DMS 273 treated with DMSO at 0.1 percent for 48 hours (cell line): Measurements from ENCODE around the gene ZNF629.

Experiments used
- DNase-seq: peaks from one replicate; lab custom pipeline; 2025; lab: John Stamatoyannopoulos, UW

The ZNF629 gene

DNA sequence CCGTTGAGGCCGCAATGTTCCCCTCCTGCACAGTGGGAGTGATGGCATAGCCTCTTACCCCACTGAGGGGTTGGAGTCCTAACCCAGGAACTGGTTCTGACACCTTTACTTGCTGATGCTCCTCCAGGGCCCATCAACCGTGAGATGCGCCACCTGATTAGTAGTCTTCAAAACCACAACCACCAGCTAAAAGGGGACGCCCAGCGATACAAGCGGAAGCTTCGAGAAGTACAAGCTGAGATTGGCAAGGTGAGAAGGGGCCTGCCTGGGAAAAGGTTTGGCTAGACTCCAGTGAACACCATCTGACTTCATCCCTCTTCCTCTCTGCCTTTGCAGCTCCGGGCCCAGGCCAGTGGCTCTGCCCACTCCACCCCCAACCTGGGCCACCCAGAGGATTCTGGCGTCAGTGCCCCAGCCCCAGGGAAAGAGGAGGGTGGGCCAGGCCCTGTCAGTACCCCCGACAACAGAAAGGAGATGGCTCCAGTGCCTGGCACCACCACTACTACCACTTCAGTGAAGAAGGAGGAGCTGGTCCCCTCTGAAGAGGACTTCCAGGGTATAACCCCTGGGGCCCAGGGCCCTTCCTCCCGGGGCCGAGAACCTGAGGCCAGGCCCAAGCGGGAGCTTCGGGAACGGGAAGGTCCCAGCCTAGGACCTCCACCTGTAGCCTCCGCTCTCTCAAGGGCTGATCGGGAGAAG lies 19.1 kb downstream of the ZNF629 start:
- no peak for DNase-seq

DNA sequence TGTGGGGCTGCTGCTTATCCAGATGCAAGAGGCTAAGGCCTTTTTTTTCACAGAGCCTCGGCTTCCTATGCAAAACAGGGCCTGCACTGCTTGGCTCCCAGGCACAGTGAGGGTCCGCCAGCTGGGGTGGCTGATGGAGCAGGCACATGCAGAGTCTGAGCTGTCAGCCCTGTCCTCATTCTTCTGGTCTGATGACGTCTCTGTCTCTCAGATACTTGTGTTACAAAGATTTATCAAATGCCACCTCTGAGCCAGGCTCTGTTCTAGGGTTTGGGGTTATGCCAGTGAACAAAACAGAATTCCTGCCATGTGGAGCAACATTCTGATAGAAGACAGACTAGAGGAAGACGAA lies 20.1 kb downstream of the ZNF629 start:
- no peak for DNase-seq

DNA sequence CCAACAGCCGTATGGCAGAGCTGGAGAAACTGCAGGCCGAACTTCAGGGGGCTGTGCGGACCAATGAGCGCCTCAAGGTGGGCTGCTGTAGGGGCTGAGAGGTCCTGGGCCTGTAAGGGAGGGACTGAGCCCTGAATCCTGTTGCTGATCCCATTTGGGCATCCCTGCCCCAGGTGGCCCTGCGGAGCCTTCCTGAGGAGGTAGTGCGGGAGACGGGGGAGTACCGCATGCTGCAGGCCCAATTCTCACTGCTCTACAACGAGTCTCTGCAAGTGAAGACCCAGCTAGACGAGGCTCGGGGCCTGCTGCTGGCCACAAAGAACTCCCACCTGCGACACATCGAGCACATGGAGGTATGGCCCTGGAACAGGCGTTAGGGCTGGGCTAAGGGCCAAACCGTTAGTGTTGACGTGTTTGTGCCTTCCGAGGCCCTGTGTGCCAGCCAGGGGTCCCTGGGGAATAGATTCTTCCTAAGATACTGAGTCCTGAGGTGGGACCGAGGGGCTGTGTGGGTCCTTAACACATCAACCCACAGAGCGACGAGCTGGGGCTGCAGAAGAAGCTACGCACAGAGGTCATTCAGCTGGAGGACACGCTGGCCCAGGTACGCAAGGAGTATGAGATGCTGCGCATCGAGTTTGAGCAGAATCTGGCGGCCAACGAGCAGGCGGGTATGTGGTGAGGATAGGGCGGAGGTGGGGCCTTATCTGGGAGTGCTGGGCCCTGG lies 20.6 kb downstream of the ZNF629 start:
- DNase-seq, result no peak

DNA sequence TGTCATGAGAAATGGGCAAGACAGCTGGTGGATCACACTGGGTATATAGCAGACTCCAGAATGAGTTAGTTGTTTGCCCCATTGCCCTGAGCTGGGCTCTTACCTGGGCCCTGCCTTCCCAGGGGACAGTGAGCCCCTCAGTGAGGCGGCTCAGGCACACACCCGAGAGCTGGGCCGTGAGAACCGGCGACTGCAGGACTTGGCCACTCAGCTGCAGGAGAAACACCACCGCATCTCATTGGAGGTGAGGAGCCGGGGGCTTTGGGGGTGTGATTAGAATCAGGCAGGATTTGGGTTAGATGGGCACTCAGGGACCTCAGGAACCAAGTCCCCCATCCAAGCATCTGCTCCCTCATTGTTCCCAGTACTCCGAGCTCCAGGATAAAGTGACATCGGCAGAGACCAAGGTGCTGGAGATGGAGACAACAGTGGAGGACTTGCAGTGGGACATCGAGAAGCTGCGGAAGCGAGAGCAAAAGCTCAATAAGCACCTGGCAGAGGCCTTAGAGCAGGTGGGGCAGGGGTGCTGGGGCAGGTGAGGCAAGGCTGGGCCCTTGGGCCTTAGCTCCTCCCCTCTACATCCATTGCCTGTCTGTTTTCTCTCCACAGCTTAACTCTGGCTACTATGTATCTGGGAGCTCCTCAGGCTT lies 22.1 kb downstream of the ZNF629 start:
- no peak for DNase-seq

DNA sequence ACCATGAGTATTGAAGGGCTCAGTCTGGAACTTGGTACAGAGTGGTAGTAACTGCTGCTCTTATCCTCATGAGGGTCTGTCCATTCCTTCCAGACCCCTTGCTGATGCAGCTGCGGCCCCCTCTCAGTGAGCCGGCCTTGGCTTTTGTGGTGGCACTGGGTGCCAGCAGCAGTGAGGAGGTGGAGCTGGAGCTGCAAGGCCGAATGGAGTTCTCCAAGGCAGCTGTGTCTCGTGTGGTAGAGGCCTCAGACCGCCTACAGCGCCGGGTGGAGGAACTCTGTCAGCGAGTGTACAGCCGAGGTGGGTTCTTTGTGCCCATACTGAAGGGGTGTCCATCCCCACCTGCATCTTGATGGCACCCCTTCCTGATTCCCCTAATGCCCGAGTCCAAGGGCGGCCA lies 22.9 kb downstream of the ZNF629 start:
- no peak for DNase-seq

DNA sequence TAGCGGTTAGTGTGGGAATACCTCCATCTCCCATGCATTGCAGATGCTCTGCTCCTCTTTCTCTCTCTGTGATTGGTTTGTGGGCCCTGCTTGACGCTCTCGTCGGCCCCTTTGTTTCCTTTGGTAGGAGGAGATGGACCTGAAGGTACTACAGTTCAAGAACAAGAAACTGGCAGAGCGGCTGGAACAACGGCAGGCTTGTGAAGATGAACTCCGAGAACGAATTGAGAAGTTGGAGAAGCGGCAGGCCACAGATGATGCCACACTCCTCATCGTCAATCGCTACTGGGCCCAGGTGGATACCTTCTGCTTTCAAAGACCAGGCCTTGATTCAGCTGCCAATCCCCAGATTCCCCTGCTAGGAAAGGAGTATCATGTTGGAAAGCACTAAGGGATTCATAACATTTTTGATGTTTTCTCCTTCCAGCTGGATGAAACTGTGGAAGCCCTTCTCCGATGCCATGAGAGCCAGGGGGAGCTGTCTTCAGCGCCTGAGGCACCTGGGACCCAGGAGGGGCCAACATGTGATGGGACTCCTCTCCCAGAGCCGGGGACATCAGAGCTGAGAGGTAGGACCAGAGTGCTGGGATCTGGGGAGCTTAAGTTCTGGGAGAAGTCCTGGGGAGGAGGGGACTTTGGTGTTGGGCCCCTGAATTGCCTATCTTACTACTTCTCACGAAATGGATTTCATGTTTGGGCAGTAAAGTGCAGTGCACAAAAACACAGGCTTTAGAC lies 23.8 kb downstream of the ZNF629 start:
- no peak for DNase-seq

DNA sequence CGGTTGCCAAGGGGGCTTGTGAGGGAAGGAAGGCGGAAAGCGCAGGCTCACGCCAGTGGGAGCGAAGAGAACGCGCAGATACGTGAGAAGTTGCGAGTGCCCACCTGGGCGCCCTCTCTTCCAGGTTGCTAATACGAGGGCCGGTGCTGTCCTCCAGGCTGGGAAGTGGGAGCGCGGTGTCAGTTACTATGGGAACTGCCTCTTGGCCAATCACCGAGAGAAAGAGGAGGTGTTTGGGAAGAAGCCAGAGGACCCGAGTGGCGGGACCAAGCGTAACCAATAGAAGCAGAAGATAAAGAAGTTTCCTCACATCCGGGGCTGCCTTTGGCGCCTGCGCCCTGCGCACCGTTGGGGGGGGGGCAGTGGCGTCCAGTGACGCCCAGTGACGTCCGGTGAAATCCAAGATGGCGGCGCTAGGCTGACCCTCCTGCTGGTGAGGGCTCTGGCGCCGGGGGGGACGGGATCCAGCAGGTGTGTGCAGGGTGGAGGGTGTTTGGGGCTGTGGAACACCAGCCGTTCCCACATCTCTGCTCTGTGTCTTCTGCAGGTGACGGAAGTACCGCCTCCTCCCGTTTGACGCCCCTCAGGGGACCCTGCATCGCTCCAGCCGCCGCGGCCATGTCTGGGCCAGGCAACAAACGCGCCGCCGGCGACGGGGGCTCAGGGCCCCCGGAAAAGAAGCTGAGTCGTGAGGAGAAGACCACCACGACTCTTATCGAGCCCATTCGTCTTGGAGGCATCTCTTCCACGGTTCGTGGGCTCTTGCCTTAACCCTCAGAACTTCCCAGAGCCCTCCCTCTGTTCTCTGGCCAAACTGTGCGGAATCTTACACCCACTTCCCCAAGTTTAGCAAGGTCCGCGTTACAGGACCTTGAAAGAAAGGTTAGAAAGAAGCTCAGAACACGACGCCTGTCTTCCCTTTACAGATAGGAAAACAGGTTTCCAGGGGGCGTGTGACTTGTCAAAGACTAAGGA lies 24.8 kb downstream of the ZNF629 start, which contains the start of the genes CFAP119 and RNF40:
CFAP119 (minus strand) TSS at position 135 of the 975 bp plus-strand sequence. CDS start 314 bp downstream, outside the sequence.
RNF40 (plus strand) TSS at position 395 of the 975 bp plus-strand sequence; CDS start at position 619, 224 bp downstream.
- peak; percentile 97 for DNase-seq

DNA sequence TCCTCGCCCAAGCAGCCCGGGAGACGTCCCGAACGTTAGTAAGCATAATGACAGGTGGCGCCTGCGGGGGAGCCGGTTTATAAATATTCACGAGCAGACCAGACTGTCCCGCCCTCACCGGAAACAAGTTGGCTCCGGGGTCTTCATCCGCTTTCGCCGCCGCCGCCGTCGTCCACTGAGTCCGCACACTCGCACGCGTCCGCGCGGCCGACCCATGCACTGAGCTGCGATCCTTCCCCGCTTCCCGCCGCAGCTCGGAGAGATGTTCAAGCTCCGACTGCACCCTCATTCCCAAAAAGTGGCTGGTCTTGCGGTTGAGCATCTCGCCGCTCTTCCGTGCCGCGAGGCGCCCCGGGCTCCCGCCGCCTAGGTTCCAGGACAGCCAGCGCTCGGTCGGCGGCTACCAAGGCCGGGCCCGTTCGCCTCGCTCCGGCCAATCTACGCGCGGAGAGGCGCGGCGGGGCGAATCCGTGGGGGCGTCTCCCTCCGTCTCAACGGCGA lies 25.5 kb downstream of the ZNF629 start:
- peak; percentile 48 for DNase-seq

DNA sequence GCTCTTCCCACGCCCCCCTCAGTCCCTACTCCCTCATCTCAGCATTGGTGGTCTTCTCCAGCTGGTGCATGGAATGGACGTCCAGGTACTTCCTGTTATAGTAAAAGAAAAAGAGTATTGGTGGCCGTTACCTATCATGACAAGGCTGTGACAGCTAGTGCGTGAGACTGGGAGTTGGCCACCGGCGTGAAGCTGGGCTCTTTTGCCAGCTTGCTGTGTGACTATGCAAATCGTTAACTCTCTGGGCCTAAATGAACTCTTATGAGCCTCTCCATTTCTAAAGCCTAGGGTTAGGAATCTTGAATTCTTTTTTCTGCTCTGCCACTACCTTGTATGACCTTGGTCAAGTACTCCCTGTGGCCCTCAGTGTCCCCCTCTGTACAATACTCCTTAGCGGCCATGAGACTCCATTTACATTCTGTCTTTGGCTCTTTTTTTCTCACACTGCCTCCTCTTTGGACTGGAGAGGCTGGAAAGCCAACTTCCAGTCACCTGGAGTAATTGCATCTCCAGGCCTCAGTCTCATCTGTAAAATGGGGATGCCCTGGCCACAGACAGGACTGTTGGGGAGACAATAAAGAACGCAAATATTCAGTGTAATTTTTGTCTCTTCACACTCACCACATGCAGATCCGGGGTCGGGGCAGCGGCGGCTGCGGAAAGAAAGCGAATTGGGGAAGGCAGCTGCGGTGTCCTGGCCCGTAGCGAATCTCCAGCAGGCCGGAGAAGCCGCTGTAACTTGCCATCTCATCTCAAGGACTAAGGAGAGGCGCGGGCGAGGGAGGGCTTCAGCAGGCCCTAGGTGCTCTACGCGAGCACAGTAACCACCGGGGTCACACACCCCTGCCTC lies 26.2 kb downstream of the ZNF629 start:
- no peak for DNase-seq

DNA sequence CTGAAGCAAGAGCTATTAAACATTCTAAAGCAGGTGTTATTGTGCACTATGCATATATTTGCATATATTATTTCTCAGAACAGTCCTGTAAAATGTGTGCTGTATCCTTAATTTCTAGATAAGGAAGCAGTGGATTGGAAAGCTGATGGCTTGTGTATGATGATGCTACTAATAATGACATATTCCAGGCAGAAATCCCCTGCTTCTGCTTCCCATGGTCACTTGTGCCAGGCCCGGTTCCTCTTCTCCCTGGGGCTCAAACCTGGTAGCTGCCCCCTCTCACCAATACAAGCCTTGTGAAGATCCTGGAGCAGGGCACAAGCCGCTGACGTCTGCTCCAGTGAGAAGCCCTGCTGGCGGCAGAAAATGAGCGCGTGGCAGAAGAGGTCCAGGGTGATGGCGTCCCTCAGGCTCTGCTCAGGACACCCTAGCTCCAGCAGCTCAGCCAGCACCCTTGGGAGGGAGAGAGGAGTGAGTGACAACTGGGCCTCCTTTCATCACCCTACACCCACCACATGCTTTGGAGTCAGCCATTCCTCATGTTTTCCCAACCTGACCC lies 26.9 kb downstream of the ZNF629 start:
- no peak for DNase-seq

DNA sequence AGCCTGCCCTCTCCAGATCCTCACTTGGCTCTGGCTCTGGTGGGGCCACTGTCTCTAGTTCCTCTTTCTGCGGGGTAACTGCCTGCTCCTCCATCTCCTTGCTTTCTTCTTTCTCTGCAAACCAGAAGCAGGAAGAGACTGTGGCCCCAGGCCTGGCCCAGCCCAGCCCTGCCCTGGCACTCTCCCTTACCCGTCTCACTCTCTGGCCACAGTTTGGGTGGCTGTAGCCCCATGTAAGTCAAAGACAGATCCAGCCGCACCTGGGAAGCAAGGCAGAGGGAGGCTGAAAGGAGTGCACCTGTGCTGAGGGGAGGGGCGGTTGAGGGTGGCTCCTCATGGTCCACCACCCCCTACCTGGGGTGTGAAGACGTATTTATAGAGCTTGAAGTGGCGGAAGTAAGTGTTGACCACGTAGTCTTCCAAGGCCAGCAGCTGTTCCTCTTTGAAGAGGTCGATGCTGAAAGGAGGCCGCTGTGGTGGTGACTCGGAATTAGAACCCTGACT lies 28.0 kb downstream of the ZNF629 start:
- DNase-seq, result no peak

DNA sequence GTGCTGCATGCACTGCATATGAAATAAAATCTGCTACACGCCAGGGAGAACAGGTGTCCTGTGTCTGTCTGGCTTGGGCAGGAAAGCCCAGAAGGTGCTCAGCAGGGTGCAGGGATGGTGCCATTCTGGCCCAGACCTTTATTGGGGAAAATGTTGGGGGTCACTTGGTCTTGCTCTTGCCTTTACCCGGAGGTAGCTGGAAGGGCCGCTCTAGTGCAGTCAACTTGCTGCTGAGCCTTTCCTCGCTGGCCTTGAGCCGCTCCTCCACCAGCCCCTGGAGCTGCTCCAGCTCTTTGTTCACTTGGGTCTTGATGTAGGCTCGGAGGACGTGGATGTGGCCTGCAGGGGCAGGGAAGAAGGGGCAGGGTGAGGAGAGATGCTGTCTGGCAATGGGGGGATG lies 29.7 kb downstream of the ZNF629 start:
- no peak for DNase-seq

DNA sequence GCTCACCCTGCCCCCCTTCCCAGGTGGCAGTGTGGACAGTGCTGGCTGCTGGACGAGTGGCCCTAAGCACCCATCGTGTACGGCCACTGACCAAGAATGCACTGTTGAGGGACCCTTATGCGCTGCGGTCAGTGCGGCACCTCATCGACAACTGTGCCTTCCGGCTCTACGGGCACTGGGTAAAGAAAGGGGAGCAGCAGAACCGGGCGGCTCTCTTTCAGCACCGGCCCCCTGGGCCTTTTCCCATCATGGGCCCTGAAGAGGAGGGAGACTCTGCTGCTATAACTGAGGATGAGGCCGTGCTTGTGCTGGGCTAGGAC lies 30.3 kb downstream of the ZNF629 start:
- no peak for DNase-seq

DNA sequence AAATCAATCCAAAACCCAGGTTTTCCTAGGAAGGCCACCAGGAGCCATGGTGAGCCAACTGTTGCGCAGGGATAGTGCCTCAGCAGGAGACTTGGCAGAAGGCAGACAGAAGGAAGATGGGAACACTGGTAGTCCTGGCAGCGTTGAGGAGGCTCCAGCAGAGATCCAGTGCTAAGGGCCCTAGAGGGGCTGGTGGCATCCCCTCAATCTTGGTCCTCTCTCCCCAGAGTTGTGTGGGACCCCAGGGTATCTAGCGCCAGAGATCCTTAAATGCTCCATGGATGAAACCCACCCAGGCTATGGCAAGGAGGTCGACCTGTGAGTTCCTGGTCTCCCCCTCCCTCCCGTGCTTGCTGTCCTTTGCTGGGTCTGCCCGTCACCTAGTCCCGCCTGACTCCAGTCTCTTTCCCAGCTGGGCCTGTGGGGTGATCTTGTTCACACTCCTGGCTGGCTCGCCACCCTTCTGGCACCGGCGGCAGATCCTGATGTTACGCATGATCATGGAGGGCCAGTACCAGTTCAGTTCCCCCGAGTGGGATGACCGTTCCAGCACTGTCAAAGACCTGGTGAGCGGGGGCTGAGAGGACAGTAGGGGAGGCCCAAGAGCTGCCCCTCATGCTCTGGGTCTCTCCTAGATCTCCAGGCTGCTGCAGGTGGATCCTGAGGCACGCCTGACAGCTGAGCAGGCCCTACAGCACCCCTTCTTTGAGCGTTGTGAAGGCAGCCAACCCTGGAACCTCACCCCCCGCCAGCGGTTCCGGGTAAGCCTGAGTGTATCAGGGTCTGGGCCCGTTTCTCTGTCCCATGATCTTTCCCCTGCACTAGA lies 30.8 kb downstream of the ZNF629 start:
- DNase-seq, result no peak

DNA sequence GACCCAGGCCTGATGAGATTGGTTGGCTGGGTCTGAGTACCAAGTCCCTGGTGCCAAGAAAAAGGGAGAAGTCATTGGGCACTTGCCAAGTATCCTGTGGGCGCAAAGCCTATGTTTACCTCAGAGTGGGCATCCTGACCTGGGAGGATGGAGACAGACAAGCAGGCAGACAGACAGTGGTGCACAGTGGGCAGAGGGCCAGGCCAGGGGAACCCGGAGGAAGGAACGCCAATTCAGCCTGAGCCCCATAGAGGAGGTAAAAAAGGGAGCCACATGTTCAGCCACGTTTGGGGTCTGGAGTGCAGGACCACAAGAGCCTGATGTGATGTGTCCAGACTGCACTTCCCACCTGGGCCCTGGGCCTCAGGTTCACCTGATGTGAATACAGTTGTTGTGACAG lies 33.4 kb downstream of the ZNF629 start:
- DNase-seq, result no peak

DNA sequence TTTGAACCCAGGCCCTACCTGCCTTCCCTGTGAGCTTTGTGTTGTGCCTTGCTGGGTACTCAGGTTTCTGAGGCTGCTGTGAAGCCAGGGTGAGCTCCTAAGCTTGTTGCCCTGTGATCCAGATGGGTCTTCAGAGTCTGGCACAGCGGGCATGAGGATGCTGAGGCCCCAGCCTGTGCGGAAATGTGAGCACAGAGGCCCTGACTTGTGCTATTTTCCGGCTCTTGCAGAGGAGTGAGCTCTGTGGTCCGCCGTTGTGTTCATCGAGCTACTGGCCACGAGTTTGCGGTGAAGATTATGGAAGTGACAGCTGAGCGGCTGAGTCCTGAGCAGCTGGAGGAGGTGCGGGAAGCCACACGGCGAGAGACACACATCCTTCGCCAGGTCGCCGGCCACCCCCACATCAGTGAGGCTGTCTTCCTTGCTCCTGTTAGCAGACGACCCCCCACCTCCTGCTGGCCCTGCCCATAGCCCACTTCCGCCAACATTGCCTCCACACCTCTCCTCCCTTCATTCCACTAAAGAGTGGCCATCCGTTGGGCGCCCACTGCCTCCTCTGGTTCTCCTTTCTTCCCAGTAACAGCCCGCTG lies 36.0 kb downstream of the ZNF629 start:
- no peak for DNase-seq

DNA sequence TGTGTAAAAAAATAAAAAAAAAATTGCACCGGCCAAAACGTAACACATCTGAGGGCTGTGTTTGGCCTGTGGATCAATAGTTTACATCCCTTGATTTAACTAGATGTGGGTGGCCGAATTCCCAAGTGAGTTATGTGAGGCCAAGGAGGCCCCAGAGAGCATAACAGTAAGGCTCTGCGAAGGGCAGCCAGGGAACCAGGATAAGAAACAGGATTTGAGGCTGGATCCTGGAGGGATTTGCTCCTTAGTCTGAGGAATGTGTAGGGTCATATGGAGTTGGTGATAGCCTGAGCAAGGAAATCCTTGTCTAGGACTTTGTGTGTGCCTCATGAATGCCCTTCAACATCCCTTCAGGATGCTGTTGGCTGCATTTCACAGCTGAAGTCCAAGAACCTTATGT lies 36.8 kb downstream of the ZNF629 start:
- no peak for DNase-seq
